HG02623 (cell line): ENCODE results near the gene PSKH1.
"Not testable (repeated sequence)": the region's sequence is repeated elsewhere in the genome, so short reads cannot be mapped to it uniquely, and the experiment has no call there.

Experiments
- ATAC-seq: cut with Tn5 transposase; IDR thresholded peaks from one replicate; pipeline ENCODE4 v1.9.1; 2021; ENCODE audit warnings: moderate library complexity; ENCODE audit not compliant: unreplicated experiment

PSKH1 gene

GRCh38 chr16:67954421-67955196 is 61.6 kb downstream of the PSKH1 start:
- no peak for ATAC-seq

- ATAC-seq, result no peak
Observed at GRCh38 chr16:67957622-67958021, 64.6 kb downstream of the PSKH1 start.

GRCh38 chr16:67959536-67960329 is 66.7 kb downstream of the PSKH1 start:
- ATAC-seq, result no peak

GRCh38 chr16:67961551-67961957 is 68.5 kb downstream of the PSKH1 start:
- no peak for ATAC-seq

- no peak for ATAC-seq
Observed at GRCh38 chr16:67962135-67962534, 69.1 kb downstream of the PSKH1 start.

- no peak for ATAC-seq
Observed at GRCh38 chr16:67963292-67963661, 70.2 kb downstream of the PSKH1 start.

- no peak for ATAC-seq
Observed at GRCh38 chr16:67963662-67964321, 70.7 kb downstream of the PSKH1 start.

GRCh38 chr16:67964477-67965131 is 71.5 kb downstream of the PSKH1 start:
- no peak for ATAC-seq

- no peak for ATAC-seq
Observed at GRCh38 chr16:67965668-67966548, 72.9 kb downstream of the PSKH1 start.

- ATAC-seq, result no peak
Observed at GRCh38 chr16:67966549-67967182, 73.6 kb downstream of the PSKH1 start.

GRCh38 chr16:67967183-67967957 is 74.3 kb downstream of the PSKH1 start:
- no peak for ATAC-seq

GRCh38 chr16:67967958-67968399 is 74.9 kb downstream of the PSKH1 start:
- ATAC-seq, result peak; percentile 14

GRCh38 chr16:67968400-67969253 is 75.6 kb downstream of the PSKH1 start, which contains the start of gene SLC12A4:
Gene SLC12A4, minus strand, starts transcription at chr16:67968637. Its CDS starts 84 bp downstream, at chr16:67968553.
- ATAC-seq, result peak; percentile 65

- no peak for ATAC-seq
Observed at GRCh38 chr16:67969254-67970039, 76.4 kb downstream of the PSKH1 start.

GRCh38 chr16:67971111-67971510 is 78.1 kb downstream of the PSKH1 start:
- ATAC-seq, result no peak

GRCh38 chr16:67972285-67972684 is 79.2 kb downstream of the PSKH1 start:
- not testable (repeated sequence) for ATAC-seq
